HepG2 (cell line): Measurements from ENCODE around the gene POLR1G. TPM values are rescaled to one million over a fixed set of nuclear protein-coding genes. Genes with fewer than 3 reads are reported as not detected.

Source experiments
- CHD2 ChIP-seq: IDR thresholded peaks from 2 replicates; pipeline ENCODE4 v1.6.1; 2011; ENCODE audit warnings: low read depth, low read length, improper control_type of control experiment
- FOSL1 ChIP-seq: sonication (generic); formaldehyde crosslinking; IDR thresholded peaks from 2 replicates; pipeline ENCODE4 v1.9.0; 2021; ENCODE audit warnings: missing genetic modification reagents, borderline replicate concordance
- FOXM1 ChIP-seq: sonication (generic); formaldehyde crosslinking; IDR thresholded peaks from 2 replicates; pipeline ENCODE4 v1.5.0; 2020; ENCODE audit warnings: missing genetic modification reagents
- POLR2AphosphoS5 ChIP-seq: IDR thresholded peaks from 2 replicates; pipeline ENCODE4 v1.6.1; 2012; ENCODE audit warnings: low read depth, low read length
- TEAD3 ChIP-seq: optimal IDR thresholded peaks from 2 replicates; pipeline ENCODE3; 2016; ENCODE audit warnings: borderline replicate concordance
- TOE1 ChIP-seq: sonication (generic); formaldehyde crosslinking; IDR thresholded peaks from 2 replicates; pipeline ENCODE4 v1.4.0; 2020; ENCODE audit warnings: mild to moderate bottlenecking, missing genetic modification reagents
- TSC22D2 ChIP-seq: sonication (generic); formaldehyde crosslinking; IDR thresholded peaks from 2 replicates; pipeline ENCODE4 v1.5.1; 2020; ENCODE audit warnings: missing genetic modification reagents, mild to moderate bottlenecking, borderline replicate concordance
- YEATS4 ChIP-seq: sonication (generic); formaldehyde crosslinking; IDR thresholded peaks from 2 replicates; pipeline ENCODE4 v1.4.0; 2020; ENCODE audit warnings: missing genetic modification reagents, borderline replicate concordance
- ZBTB1 ChIP-seq: sonication (generic); formaldehyde crosslinking; IDR thresholded peaks from 2 replicates; pipeline ENCODE4 v1.4.0; 2020; ENCODE audit warnings: missing genetic modification reagents, borderline replicate concordance
- ZNF724P ChIP-seq: sonication (generic); formaldehyde crosslinking; IDR thresholded peaks from 2 replicates; pipeline ENCODE4 v1.8.0; 2022; ENCODE audit warnings: missing genetic modification reagents, borderline replicate concordance
- ZNF790 ChIP-seq: sonication (generic); formaldehyde crosslinking; IDR thresholded peaks from 2 replicates; pipeline ENCODE4 v1.8.0; 2022; ENCODE audit warnings: missing genetic modification reagents, mild to moderate bottlenecking, borderline replicate concordance
- ZNF816 ChIP-seq: sonication (generic); formaldehyde crosslinking; IDR thresholded peaks from 2 replicates; pipeline ENCODE4 v1.8.0; 2022; ENCODE audit warnings: missing genetic modification reagents, mild to moderate bottlenecking, borderline replicate concordance
- polyA plus RNA-seq, 8 experiments: library from polyadenylated mRNA; depleted of rRNA in 3 of 8; stranded (reverse) in 7 of 8; unstranded in 1 of 8; fragments of >200 nt; fragmentation: Illumina TruSeq in 4 of 8; extraction: Trizol in 4 of 8; gene quantifications; 2 replicates each; pipeline versions ENCODE4 v1.2.1 to v1.2.3, GENCODE V29; 2011 to 2016; ENCODE audit warnings: low read depth in 4 of 8, missing spikeins in 1 of 8, mixed read lengths in 1 of 8; ENCODE audit not compliant: insufficient read depth in 1 of 8
- total RNA-seq, 5 experiments: library from RNA; depleted of rRNA; stranded (reverse); fragments of >200 nt; fragmentation: Illumina TruSeq; extraction: Trizol; gene quantifications; 2 replicates each; pipeline ENCODE4 v1.2.3, GENCODE V29; 2016; ENCODE audit warnings: low read depth in 1 of 5
- TF ChIP-seq, protein P1 (sequence below): sonication (generic); formaldehyde crosslinking; IDR thresholded peaks from 2 replicates; pipeline ENCODE4 v1.9.0; 2022; ENCODE audit warnings: missing genetic modification reagents, mild to moderate bottlenecking, borderline replicate concordance
- TF ChIP-seq, protein P2 (sequence below), 2 experiments: sonication (generic) in 1 of 2; formaldehyde crosslinking in 1 of 2; IDR thresholded peaks; 2 replicates each; pipeline versions ENCODE4 v1.5.1 to v1.6.1; 2011 to 2020; ENCODE audit warnings: borderline replicate concordance in 1 of 2, low read depth in 1 of 2, low read length in 1 of 2, mild to moderate bottlenecking in 1 of 2, missing genetic modification reagents in 1 of 2, moderate library complexity in 1 of 2
- TF ChIP-seq, protein P3 (sequence below): IDR thresholded peaks from 2 replicates; pipeline ENCODE4 v1.6.1; 2016
- TF ChIP-seq, protein P4 (sequence below): sonication (generic); formaldehyde crosslinking; IDR thresholded peaks from 2 replicates; pipeline ENCODE4 v1.4.0; 2020; ENCODE audit warnings: missing genetic modification reagents
- TF ChIP-seq, protein P5 (sequence below): sonication (generic); formaldehyde crosslinking; IDR thresholded peaks from 2 replicates; pipeline ENCODE4 v1.5.0; 2020; ENCODE audit warnings: missing genetic modification reagents
- TF ChIP-seq, protein P6 (sequence below): IDR thresholded peaks from 2 replicates; pipeline ENCODE4 v1.6.1; 2016; ENCODE audit warnings: low read depth

POLR1G gene
- total and polyA plus RNA-seq, 2 of the 13 experiments (the other 11 are each of a cell fraction or from before 2014, with no cell fraction given), result 3.5 to 20.8 TPM

DNA sequence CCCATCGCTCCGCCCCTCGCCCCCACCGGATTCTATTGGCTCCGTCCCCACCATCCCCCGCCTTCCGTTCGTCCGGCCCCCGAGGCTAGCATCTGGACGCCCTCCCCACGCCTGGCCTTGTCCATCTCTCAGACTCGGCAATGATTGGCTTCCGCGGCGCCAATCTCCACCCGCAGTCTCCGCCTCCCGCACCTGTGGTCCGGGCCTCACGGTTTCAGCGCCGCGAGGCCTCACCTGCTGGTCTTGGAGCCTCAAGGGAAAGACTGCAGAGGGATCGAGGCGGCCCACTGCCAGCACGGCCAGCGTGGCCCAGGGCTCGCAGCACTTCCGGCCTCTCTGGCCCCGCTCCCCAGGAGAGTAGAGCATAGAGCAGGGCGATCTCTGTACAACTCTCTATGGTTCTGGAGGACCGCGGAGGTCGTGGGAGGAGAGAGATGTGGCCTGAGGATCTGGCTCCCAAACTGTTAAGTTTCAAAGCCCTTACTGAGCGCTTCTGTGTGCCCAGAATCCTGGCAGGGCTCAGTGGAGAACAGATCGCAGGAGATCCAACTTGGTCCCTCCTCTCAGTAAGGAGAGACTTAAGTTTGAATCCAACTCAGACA is 17.2 kb downstream of the POLR1G start, which contains the start of gene ERCC1 (continued):
- TF ChIP-seq, protein P1, sequence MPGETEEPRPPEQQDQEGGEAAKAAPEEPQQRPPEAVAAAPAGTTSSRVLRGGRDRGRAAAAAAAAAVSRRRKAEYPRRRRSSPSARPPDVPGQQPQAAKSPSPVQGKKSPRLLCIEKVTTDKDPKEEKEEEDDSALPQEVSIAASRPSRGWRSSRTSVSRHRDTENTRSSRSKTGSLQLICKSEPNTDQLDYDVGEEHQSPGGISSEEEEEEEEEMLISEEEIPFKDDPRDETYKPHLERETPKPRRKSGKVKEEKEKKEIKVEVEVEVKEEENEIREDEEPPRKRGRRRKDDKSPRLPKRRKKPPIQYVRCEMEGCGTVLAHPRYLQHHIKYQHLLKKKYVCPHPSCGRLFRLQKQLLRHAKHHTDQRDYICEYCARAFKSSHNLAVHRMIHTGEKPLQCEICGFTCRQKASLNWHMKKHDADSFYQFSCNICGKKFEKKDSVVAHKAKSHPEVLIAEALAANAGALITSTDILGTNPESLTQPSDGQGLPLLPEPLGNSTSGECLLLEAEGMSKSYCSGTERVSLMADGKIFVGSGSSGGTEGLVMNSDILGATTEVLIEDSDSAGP (CRISPR knock-in tag), result peak; percentile 97; the same call in 1 of the 2 replicates
- TF ChIP-seq TSC22D2 (CRISPR knock-in tag) (peak; percentile 28; the same call in 1 of the 2 replicates), ZNF816 (CRISPR knock-in tag) (no peak; the same call in 1 of the 2 replicates), POLR2AphosphoS5 (peak; percentile 71), ZNF790 (CRISPR knock-in tag) (no peak), TOE1 (CRISPR knock-in tag) (peak; percentile 56; the same call in 1 of the 2 replicates), FOSL1 (CRISPR knock-in tag) (no peak), TEAD3 (CRISPR knock-in tag) (peak; percentile 50), ZNF724P (CRISPR knock-in tag) (peak; percentile 93; the same call in 1 of the 2 replicates), ZBTB1 (no peak), YEATS4 (CRISPR knock-in tag) (peak; percentile 93), CHD2 (peak; percentile 63; the same call in 1 of the 2 replicates), FOXM1 (no peak)
- TF ChIP-seq, protein P2, sequence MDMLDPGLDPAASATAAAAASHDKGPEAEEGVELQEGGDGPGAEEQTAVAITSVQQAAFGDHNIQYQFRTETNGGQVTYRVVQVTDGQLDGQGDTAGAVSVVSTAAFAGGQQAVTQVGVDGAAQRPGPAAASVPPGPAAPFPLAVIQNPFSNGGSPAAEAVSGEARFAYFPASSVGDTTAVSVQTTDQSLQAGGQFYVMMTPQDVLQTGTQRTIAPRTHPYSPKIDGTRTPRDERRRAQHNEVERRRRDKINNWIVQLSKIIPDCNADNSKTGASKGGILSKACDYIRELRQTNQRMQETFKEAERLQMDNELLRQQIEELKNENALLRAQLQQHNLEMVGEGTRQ (IDR thresholded peaks at IDR 0.05; ENCODE audit: low read depth, low read length), result no peak
- TF ChIP-seq, protein P2 (CRISPR knock-in tag; IDR thresholded peaks at IDR 0.05; ENCODE audit: borderline replicate concordance), result no peak
- TF ChIP-seq, protein P3, sequence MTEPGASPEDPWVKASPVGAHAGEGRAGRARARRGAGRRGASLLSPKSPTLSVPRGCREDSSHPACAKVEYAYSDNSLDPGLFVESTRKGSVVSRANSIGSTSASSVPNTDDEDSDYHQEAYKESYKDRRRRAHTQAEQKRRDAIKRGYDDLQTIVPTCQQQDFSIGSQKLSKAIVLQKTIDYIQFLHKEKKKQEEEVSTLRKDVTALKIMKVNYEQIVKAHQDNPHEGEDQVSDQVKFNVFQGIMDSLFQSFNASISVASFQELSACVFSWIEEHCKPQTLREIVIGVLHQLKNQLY, result peak; percentile 64
- TF ChIP-seq, protein P4, sequence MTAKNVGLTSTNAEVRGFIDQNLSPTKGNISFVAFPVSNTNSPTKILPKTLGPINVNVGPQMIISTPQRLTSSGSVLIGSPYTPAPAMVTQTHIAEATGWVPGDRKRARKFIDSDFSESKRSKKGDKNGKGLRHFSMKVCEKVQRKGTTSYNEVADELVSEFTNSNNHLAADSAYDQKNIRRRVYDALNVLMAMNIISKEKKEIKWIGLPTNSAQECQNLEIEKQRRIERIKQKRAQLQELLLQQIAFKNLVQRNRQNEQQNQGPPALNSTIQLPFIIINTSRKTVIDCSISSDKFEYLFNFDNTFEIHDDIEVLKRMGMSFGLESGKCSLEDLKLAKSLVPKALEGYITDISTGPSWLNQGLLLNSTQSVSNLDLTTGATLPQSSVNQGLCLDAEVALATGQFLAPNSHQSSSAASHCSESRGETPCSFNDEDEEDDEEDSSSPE (CRISPR knock-in tag), result peak; percentile 77; the same call in 1 of the 2 replicates
- TF ChIP-seq, protein P5, sequence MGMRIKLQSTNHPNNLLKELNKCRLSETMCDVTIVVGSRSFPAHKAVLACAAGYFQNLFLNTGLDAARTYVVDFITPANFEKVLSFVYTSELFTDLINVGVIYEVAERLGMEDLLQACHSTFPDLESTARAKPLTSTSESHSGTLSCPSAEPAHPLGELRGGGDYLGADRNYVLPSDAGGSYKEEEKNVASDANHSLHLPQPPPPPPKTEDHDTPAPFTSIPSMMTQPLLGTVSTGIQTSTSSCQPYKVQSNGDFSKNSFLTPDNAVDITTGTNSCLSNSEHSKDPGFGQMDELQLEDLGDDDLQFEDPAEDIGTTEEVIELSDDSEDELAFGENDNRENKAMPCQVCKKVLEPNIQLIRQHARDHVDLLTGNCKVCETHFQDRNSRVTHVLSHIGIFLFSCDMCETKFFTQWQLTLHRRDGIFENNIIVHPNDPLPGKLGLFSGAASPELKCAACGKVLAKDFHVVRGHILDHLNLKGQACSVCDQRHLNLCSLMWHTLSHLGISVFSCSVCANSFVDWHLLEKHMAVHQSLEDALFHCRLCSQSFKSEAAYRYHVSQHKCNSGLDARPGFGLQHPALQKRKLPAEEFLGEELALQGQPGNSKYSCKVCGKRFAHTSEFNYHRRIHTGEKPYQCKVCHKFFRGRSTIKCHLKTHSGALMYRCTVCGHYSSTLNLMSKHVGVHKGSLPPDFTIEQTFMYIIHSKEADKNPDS (CRISPR knock-in tag), result no peak
- TF ChIP-seq, protein P6, sequence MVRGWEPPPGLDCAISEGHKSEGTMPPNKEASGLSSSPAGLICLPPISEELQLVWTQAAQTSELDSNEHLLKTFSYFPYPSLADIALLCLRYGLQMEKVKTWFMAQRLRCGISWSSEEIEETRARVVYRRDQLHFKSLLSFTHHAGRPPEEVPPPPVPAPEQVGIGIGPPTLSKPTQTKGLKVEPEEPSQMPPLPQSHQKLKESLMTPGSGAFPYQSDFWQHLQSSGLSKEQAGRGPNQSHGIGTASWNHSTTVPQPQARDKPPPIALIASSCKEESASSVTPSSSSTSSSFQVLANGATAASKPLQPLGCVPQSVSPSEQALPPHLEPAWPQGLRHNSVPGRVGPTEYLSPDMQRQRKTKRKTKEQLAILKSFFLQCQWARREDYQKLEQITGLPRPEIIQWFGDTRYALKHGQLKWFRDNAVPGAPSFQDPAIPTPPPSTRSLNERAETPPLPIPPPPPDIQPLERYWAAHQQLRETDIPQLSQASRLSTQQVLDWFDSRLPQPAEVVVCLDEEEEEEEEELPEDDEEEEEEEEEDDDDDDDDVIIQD, result peak; percentile 46; the same call in 1 of the 2 replicates
